SK-N-SH treated with all-trans-retinoic acid at 6 μM for 48 hours (cell line): ENCODE measurements around the gene GRK1.

Experiments
- ARNTL ChIP-seq: fragments of 450-650 bp; formaldehyde crosslinking; IDR thresholded peaks from 2 replicates; pipeline ENCODE4 v1.5.0; 2020; ENCODE audit warnings: low read depth, mild to moderate bottlenecking, moderate library complexity, borderline replicate concordance
- BACH2 ChIP-seq: fragments of 250-450 bp; sonication (Bioruptor Pico); IDR thresholded peaks from 2 replicates; pipeline ENCODE4 v1.9.0; 2021; ENCODE audit warnings: mild to moderate bottlenecking, borderline replicate concordance
- GLIS3 ChIP-seq: fragments of 250-450 bp; sonication (Bioruptor Pico); IDR thresholded peaks from 2 replicates; pipeline ENCODE4 v1.5.0; 2020; ENCODE audit warnings: mild to moderate bottlenecking, moderate library complexity
- ISL1 ChIP-seq: fragments of 250-450 bp; sonication (Bioruptor Pico); IDR thresholded peaks from 2 replicates; pipeline ENCODE4 v2.1.2; 2022; ENCODE audit warnings: mild to moderate bottlenecking, moderate library complexity
- OSR1 ChIP-seq: fragments of 250-450 bp; sonication (Bioruptor Pico); IDR thresholded peaks from 2 replicates; pipeline ENCODE4 v1.8.0; 2022; ENCODE audit warnings: moderate library complexity, mild to moderate bottlenecking, inconsistent platforms
- RARB ChIP-seq: fragments of 250-450 bp; sonication (Bioruptor Pico); IDR thresholded peaks from 2 replicates; pipeline ENCODE4 v1.8.0; 2021; ENCODE audit warnings: mild to moderate bottlenecking, moderate library complexity
- SNAI2 ChIP-seq: fragments of 250-450 bp; sonication (Bioruptor Pico); IDR thresholded peaks from 2 replicates; pipeline ENCODE4 v1.5.0; 2020; ENCODE audit warnings: mild to moderate bottlenecking, moderate library complexity
- TCF4 ChIP-seq: fragments of 250-450 bp; sonication (Bioruptor Pico); IDR thresholded peaks from 2 replicates; pipeline ENCODE4 v1.8.0; 2021; ENCODE audit warnings: mild to moderate bottlenecking, moderate library complexity, borderline replicate concordance
- ZC3H10 ChIP-seq: fragments of 250-450 bp; sonication (Bioruptor Pico); IDR thresholded peaks from 2 replicates; pipeline ENCODE4 v1.5.1; 2021; ENCODE audit warnings: mild to moderate bottlenecking, moderate library complexity
- ZFP3 ChIP-seq: fragments of 250-450 bp; sonication (Bioruptor Pico); IDR thresholded peaks from 2 replicates; pipeline ENCODE4 v1.5.0; 2020; ENCODE audit warnings: mild to moderate bottlenecking, moderate library complexity
- ZNF70 ChIP-seq: fragments of 450-650 bp; formaldehyde crosslinking; IDR thresholded peaks from 2 replicates; pipeline ENCODE4 v1.5.0; 2020; ENCODE audit warnings: mild to moderate bottlenecking, moderate library complexity
- TF ChIP-seq, protein P1 (sequence below): fragments of 250-450 bp; sonication (Bioruptor Pico); IDR thresholded peaks from 2 replicates; pipeline ENCODE4 v1.5.1; 2020; ENCODE audit warnings: low read depth, mild to moderate bottlenecking, moderate library complexity
- TF ChIP-seq, protein P2 (sequence below): fragments of 250-450 bp; sonication (Bioruptor Pico); IDR thresholded peaks from 2 replicates; pipeline ENCODE4 v1.5.1; 2021; ENCODE audit warnings: mild to moderate bottlenecking, moderate library complexity
- TF ChIP-seq, protein P3 (sequence below): fragments of 250-450 bp; sonication (Bioruptor Pico); IDR thresholded peaks from 2 replicates; pipeline ENCODE4 v1.8.0; 2020; ENCODE audit warnings: mild to moderate bottlenecking, moderate library complexity, borderline replicate concordance

DNA sequence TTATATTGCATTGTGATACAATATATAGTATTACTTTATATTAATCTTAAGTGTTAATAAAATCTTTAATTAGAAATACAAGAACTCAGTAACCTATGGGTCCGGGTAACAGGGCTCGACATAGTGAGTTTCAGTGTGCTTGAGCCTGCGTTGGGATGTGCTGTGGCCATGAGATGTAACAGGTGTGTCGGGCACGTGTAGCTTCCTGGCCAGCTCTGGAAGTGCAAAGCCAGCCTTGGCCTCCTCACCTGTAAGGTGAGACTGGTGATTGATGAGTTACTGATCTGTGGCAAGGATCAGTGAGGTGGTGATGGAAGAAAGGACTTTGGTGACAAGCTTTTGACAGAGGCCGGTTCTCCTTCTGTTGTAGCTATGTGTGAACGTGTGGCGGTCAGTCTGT is 28.2 kb upstream of the GRK1 start:
- TF ChIP-seq, protein P1, sequence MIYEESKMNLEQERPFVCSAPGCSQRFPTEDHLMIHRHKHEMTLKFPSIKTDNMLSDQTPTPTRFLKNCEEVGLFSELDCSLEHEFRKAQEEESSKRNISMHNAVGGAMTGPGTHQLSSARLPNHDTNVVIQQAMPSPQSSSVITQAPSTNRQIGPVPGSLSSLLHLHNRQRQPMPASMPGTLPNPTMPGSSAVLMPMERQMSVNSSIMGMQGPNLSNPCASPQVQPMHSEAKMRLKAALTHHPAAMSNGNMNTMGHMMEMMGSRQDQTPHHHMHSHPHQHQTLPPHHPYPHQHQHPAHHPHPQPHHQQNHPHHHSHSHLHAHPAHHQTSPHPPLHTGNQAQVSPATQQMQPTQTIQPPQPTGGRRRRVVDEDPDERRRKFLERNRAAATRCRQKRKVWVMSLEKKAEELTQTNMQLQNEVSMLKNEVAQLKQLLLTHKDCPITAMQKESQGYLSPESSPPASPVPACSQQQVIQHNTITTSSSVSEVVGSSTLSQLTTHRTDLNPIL (CRISPR knock-in tag) = no peak
- TF ChIP-seq GLIS3 = no peak
- no peak for TF ChIP-seq ISL1 (CRISPR knock-in tag)
- no peak for TF ChIP-seq ARNTL
- TF ChIP-seq BACH2 (CRISPR knock-in tag) = no peak
- TF ChIP-seq RARB (CRISPR knock-in tag) = no peak
- TF ChIP-seq OSR1 (CRISPR knock-in tag) = no peak
- TF ChIP-seq SNAI2 (CRISPR knock-in tag) = no peak
- TF ChIP-seq, protein P2, sequence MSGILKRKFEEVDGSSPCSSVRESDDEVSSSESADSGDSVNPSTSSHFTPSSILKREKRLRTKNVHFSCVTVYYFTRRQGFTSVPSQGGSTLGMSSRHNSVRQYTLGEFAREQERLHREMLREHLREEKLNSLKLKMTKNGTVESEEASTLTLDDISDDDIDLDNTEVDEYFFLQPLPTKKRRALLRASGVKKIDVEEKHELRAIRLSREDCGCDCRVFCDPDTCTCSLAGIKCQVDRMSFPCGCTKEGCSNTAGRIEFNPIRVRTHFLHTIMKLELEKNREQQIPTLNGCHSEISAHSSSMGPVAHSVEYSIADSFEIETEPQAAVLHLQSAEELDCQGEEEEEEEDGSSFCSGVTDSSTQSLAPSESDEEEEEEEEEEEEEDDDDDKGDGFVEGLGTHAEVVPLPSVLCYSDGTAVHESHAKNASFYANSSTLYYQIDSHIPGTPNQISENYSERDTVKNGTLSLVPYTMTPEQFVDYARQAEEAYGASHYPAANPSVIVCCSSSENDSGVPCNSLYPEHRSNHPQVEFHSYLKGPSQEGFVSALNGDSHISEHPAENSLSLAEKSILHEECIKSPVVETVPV (CRISPR knock-in tag) = no peak
- TF ChIP-seq ZFP3 = no peak
- TF ChIP-seq TCF4 (CRISPR knock-in tag) = no peak
- TF ChIP-seq, protein P3, sequence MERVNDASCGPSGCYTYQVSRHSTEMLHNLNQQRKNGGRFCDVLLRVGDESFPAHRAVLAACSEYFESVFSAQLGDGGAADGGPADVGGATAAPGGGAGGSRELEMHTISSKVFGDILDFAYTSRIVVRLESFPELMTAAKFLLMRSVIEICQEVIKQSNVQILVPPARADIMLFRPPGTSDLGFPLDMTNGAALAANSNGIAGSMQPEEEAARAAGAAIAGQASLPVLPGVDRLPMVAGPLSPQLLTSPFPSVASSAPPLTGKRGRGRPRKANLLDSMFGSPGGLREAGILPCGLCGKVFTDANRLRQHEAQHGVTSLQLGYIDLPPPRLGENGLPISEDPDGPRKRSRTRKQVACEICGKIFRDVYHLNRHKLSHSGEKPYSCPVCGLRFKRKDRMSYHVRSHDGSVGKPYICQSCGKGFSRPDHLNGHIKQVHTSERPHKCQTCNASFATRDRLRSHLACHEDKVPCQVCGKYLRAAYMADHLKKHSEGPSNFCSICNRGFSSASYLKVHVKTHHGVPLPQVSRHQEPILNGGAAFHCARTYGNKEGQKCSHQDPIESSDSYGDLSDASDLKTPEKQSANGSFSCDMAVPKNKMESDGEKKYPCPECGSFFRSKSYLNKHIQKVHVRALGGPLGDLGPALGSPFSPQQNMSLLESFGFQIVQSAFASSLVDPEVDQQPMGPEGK (CRISPR knock-in tag) = no peak
- no peak for TF ChIP-seq ZNF70 (CRISPR knock-in tag)
- no peak for TF ChIP-seq ZC3H10
